Mucosa of descending colon (tissue), 3 donors: ENCODE measurements around the gene DLGAP5. TPM values are rescaled to one million over a fixed set of nuclear protein-coding genes. Genes with fewer than 3 reads are reported as not detected.
A peak's percentile ranks its signal among the peaks of the same experiment; 100 is the strongest.

ENCODE experiments used
- ATAC-seq: fragments of 200-7000 bp; cut with Tn5 transposase; one replicate; pipeline ENCODE4 v1.9.1; 2020; ENCODE audit warnings: mild to moderate bottlenecking, moderate library complexity
- DNase-seq, 3 donors: peaks; one replicate each; pipeline ENCODE4 v3.0.0-alpha.2; 2020
- H3K36me3 ChIP-seq: fragments of 200-600 bp; one replicate; pipeline ENCODE4 v1.8.0; 2021; ENCODE audit warnings: low read depth, mild to moderate bottlenecking
- H3K4me1 ChIP-seq: fragments of 200-600 bp; one replicate; pipeline ENCODE4 v1.8.0; 2021; ENCODE audit warnings: low read depth, mild to moderate bottlenecking
- H3K4me3 ChIP-seq: fragments of 200-600 bp; one replicate; pipeline ENCODE4 v1.8.0; 2021; ENCODE audit warnings: mild to moderate bottlenecking
- H3K9me3 ChIP-seq: fragments of 200-600 bp; one replicate; pipeline ENCODE4 v1.8.0; 2021; ENCODE audit warnings: mild to moderate bottlenecking
- intact Hi-C, 2 donors: fragments of 100-400 bp; cut with DNase I in 1 of 2; cut with micrococcal nuclease in 1 of 2; formaldehyde crosslinking; loops; one replicate each; pipeline versions ENCODE4 v1.11.0 to v1.11.1; 2022; cut with DNase I, micrococcal nuclease
- total RNA-seq, 3 donors: library from RNA; stranded (reverse); fragmentation: NEBNext Ultra II Directional in 2 of 3; extraction: Animal tissue kit (Norgen Biotek cat#: 25700) in 2 of 3; gene quantifications; one replicate each; pipeline versions ENCODE4 v1.2.1 to v1.2.4, GENCODE V29; 2021 to 2023
- TF ChIP-seq, protein P1 (sequence below): fragments of 200-600 bp; IDR thresholded peaks from one replicate; pipeline ENCODE4 v1.8.0; 2022; ENCODE audit warnings: antibody characterized with exemption, mild to moderate bottlenecking
- donor health status: DM: no; HTN: no; CAD: no; lungs with moderate emphysema.
- donor health status: DM: no; HTN: no; CAD: no.
- donor health status: DM: no; HTN: yes; CAD: no.

The DLGAP5 gene
- total RNA-seq, 3 donors from 2014 or later: 2.0 to 13.7 (median 3.3) TPM

DNA sequence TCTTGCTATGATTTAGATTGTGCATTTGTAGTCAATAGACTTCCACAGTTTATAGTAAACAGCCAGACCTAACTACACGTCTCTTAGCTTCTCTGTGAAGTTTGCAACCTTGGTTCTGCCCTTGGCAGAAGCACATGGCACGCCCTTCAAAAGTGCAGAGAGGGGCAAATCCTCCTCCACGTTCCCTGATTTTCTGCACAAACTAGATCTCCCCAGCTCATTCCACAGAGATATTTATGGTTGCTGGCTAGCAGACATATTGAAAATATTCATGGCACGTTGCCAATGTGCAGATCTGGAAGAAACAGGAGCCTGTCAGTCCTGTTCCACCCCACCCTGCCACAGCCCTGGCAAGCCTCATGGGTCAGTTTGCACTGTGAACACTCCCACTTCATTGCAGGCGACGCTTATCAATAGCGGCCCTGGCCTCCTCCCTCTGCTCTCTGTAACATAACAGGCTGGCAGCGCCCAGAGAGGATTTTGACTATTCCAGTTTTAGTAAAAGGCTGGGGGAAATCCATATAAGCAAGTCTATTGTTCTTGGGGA lies 68.9 kb downstream of the DLGAP5 start:
- intact Hi-C loops: no loop called here
- H3K9me3 ChIP-seq: no peaks in the 10 kb centered on the region
- ATAC-seq (peak; percentile 72), DNase-seq (peak; percentile 90 to 94 (median 93))
- peaks cover 65% of the 10 kb centered on the region for H3K4me1 ChIP-seq
- no peak overlapping the region for H3K4me3 ChIP-seq
- TF ChIP-seq, protein P1, sequence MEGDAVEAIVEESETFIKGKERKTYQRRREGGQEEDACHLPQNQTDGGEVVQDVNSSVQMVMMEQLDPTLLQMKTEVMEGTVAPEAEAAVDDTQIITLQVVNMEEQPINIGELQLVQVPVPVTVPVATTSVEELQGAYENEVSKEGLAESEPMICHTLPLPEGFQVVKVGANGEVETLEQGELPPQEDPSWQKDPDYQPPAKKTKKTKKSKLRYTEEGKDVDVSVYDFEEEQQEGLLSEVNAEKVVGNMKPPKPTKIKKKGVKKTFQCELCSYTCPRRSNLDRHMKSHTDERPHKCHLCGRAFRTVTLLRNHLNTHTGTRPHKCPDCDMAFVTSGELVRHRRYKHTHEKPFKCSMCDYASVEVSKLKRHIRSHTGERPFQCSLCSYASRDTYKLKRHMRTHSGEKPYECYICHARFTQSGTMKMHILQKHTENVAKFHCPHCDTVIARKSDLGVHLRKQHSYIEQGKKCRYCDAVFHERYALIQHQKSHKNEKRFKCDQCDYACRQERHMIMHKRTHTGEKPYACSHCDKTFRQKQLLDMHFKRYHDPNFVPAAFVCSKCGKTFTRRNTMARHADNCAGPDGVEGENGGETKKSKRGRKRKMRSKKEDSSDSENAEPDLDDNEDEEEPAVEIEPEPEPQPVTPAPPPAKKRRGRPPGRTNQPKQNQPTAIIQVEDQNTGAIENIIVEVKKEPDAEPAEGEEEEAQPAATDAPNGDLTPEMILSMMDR: no peak
- peaks cover 4% of the 10 kb centered on the region for H3K36me3 ChIP-seq

DNA sequence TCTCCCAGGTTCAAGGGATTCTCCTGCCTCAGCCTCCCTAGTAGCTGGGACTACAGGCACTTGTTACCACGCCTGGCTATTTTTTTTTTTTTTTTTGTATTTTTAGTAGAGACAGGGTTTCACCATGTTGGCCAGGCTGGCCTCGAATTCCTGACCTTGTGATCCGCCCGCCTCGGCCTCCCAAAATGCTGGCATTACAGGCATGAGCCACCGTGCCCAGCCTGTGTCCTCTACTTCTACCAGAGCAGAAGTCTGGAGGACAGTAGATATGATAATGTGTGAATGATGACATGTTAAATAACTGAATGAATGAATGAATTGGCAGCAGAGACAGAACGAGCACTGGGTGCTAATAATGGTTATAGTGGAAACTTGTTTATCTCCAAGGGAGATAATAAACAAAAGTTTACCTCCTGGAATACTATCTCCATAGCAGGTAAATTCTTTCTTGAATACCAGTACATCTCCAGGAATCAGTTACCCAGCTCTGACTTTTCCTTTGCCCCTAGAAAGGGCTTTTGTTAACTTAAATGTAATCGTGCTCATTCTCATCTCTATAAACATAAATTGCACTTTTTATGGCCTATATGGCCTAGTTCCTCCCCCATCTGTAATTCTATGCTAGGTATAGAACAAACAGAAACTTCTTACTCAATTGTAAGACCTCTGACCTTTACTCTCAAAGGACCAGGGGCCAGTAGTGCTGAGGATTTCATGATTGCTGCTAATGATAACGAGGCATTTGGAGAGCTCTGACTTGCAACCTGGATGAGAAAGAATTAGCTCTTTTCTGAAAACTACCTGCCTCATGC lies 69.6 kb downstream of the DLGAP5 start:
- ATAC-seq (peak; percentile 65), DNase-seq (no peak)
- TF ChIP-seq, protein P1: no peak
- H3K9me3 ChIP-seq: no peaks in the 10 kb centered on the region
- H3K4me3 ChIP-seq: no peak overlapping the region
- intact Hi-C loops: no loop called here
- H3K36me3 ChIP-seq: peaks cover 4% of the 10 kb centered on the region
- peaks cover 64% of the 10 kb centered on the region for H3K4me1 ChIP-seq

DNA sequence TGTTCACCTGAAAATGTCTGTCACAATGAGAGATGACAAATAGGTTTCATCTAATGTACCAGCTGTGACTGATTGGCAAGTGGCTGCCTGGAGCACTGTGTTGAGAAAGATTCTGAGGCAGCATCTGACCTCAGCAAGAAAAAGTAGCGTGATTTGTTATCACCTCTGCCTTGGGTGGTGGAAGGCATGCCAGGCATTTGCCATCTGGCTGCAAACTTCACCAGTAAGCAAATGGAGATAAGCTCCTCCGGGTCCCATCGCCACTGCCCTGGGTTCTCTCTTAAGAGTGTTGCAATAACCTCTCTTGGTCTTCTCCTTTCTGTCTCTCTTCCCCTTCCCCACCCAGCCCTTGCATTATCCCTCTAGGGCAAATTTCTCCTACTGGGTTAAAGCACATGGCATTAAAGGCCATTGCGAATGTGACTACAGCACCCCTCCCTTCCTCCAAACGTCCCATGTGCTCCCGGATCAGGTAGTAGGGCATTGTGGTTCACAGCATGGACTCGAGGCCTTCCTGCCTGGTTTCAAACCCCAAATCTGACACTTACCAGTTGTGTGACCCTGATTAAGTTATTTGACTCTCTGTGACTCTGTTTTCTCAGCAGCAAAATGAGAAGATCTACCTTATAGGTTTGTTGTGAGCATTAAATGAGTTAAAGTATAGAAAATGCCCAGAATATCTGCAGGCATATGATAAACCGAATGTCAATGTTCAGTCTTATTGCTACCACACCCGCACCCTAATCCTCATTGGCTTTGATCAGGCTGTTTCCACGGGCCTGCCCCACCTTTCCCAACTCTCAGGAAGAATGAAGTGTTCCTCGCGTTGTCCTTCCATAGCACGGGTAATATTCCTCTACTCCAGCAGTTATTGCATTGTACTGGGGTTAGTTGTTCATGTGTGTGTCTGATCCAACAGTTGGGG lies 70.6 kb downstream of the DLGAP5 start:
- ATAC-seq: peak; percentile 24
- no peaks in the 10 kb centered on the region for H3K9me3 ChIP-seq
- H3K4me3 ChIP-seq: no peak overlapping the region
- peak in 1 of 3 donors; percentile 70 for DNase-seq
- H3K36me3 ChIP-seq: peaks cover 4% of the 10 kb centered on the region
- peaks cover 59% of the 10 kb centered on the region for H3K4me1 ChIP-seq
- TF ChIP-seq, protein P1: no peak
- intact Hi-C loops: no loop called here

DNA sequence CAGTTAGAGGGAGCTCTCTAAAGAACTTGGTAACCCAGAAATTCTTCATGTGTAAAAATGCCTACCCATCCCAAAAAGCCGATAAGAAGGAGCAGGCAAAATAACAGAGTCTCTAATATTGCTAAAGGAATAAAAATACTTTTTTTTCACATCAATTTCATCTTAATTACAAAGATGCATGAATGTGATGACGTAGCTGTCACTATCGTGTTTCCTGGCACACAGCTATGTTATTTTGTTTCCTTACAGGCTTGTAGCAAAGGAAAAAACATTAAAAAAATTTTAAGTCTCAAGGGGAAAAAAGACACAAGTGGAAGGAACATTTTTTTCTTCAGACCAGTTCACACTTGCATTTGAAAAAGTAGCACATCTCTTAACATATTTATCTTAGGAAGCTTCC lies 72.6 kb downstream of the DLGAP5 start:
- H3K4me1 ChIP-seq: peaks cover 49% of the 10 kb centered on the region

More for the DNA sequence above, 72.6 kb downstream of the DLGAP5 start:
- peak in 1 of 3 donors; percentile 1 for DNase-seq
- TF ChIP-seq, protein P1: no peak
- peaks cover 4% of the 10 kb centered on the region for H3K36me3 ChIP-seq
- no peak for ATAC-seq
- H3K9me3 ChIP-seq: no peaks in the 10 kb centered on the region
- H3K4me3 ChIP-seq: no peak overlapping the region
- intact Hi-C loops: no loop called here
